GM23338 (cell line): ENCODE data around the gene GRK5.

Source experiments
- CTCF ChIP-seq, 2 experiments: fragments of 200-600 bp in 1 of 2; sonication (generic) in 1 of 2; conservative IDR thresholded peaks; 2 replicates each; pipeline versions ENCODE4 v1.5.1 to v1.6.1; 2016 to 2017; ENCODE audit warnings: antibody characterized with exemption in 2 of 2, low read depth in 2 of 2, mild to moderate bottlenecking in 2 of 2, moderate library complexity in 1 of 2
- EZH2 ChIP-seq: fragments of 200-600 bp; sonication (generic); IDR thresholded peaks from one replicate; pipeline ENCODE4 v1.8.0; 2017; ENCODE audit warnings: antibody characterized with exemption, mild to moderate bottlenecking, low read depth; ENCODE audit not compliant: unreplicated experiment
- EZH2phosphoT487 ChIP-seq: fragments of 200-600 bp; sonication (generic); IDR thresholded peaks from one replicate; pipeline ENCODE4 v1.8.1; 2018; ENCODE audit warnings: antibody characterized with exemption; ENCODE audit not compliant: unreplicated experiment
- NANOG ChIP-seq: IDR thresholded peaks from 2 replicates; pipeline ENCODE4 v1.6.1; 2016; ENCODE audit warnings: antibody characterized with exemption, borderline replicate concordance
- POLR2AphosphoS5 ChIP-seq: IDR thresholded peaks from 2 replicates; pipeline ENCODE4 v1.6.1; 2016; ENCODE audit warnings: antibody characterized with exemption, low read depth
- REST ChIP-seq: IDR thresholded peaks from one replicate; pipeline ENCODE4 v1.6.1; 2018; ENCODE audit warnings: antibody characterized with exemption; ENCODE audit not compliant: unreplicated experiment

GRCh38 chr10:119343011-119343601 lies 135.7 kb downstream of the GRK5 start:
- no peak for TF ChIP-seq CTCF (conservative IDR thresholded peaks at IDR 0.05; ENCODE audit: low read depth in 2 of 2)
- TF ChIP-seq POLR2AphosphoS5, result no peak
- no peak for TF ChIP-seq EZH2
- no peak for TF ChIP-seq REST
- no peak for TF ChIP-seq EZH2phosphoT487
- TF ChIP-seq NANOG, result no peak
